8988T (cell line): ENCODE measurements around the gene FTHL17.

Source experiments
- DNase-seq: peaks from one replicate; pipeline ENCODE4 v3.0.0; 2011

FTHL17 gene

DNA sequence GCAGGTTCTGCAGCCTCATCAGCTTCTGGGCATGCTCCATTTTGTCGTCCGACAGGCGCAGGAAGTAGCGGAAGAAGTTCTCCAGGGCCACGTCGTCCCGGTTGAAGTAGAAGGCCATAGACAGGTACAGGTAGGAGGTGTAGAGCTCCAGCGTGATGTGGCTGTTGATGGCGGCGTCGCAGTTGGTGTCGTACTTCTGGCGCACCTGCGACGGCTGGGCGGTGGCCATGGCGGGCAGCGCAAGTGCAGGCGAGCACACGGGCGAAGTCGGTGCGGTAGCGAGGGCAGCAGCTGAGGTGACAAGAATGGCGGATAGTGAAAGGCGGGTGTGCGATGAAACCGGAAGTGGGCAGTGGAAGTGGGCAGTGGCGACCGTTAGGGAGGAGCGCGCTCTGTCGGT is at the start of gene FTHL17:
TSS of gene FTHL17 (minus strand) at position 317 of the 400 bp plus-strand sequence. CDS start at position 229, 88 bp downstream.
- DNase-seq, result no peak

GRCh38 chrX:31117266-31117665 is 45.4 kb upstream of the FTHL17 start:
- no peak for DNase-seq

DNA sequence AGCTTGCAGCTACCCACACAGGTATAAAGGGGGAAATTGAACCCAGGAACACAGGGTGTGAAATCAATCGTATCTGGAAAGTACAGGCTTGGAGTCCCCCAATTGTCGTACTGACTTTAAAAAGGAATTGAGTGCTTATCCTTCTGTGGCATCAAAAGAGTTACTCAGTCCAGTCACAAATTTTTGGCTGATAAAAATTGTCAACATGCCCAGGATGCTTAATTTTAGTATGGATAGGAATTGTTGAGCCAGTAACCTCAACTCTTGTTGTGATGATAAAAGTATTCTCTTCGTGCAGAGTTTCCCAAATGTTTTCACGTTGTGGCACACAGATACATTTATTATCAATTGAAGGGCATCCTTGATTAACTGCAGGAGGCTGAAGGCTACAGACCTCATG is 43.6 kb upstream of the FTHL17 start:
- DNase-seq, result no peak

- no peak for DNase-seq
Measured at GRCh38 chrX:31114858-31115257, 43.0 kb upstream of the FTHL17 start.

- no peak for DNase-seq
Measured at GRCh38 chrX:31112226-31112999, 40.6 kb upstream of the FTHL17 start.

DNA sequence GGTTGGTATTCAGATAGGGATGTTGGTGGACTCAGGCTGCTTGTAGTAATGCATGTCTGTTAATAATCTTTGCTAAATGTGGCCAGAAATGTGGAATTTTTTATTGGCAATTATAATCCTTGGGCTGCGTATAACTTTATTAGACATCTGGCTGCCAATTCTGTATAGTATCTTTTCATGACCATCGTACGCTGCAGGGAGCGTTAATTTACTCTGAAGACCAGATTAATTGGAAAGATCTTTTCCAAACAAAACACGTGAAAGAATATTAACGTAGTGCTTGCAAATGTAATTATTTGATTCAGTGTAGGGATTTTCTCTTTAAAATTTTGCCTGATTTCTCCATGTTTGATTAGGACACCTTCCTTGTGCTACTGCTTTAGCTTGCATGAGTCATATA is 38.8 kb upstream of the FTHL17 start:
- DNase-seq, result no peak

DNA sequence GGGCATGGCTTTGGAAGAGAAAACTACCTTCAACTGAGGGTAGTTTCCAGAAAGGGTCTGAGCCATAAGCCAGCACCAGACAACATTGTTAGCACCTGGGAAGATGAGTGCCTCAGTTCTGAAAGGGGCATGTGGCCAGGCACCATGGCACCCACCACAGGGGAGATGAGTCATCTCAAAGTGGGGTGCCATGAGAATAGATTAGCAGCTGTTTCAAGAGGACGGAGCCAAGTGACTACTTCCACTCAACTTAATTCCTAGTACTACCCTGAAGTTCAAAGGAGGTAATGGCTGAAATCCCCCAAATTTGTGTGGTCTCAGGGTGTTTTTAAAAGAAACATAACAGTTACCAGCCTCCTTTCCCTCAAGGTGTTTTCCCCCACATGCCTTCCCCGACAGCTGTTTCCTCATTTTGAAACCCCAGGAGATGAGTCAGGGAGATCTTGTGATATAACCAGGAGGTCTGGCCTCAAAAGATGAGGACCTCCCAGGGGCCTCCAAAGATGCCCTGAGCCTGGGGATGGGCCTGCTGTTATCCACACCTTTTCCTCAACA is 27.8 kb upstream of the FTHL17 start:
- no peak for DNase-seq

GRCh38 chrX:31098079-31098478 is 26.2 kb upstream of the FTHL17 start:
- no peak for DNase-seq

- no peak for DNase-seq
Measured at GRCh38 chrX:31093639-31093975, 21.8 kb upstream of the FTHL17 start.

- no peak for DNase-seq
Measured at GRCh38 chrX:31092970-31093638, 21.3 kb upstream of the FTHL17 start.

DNA sequence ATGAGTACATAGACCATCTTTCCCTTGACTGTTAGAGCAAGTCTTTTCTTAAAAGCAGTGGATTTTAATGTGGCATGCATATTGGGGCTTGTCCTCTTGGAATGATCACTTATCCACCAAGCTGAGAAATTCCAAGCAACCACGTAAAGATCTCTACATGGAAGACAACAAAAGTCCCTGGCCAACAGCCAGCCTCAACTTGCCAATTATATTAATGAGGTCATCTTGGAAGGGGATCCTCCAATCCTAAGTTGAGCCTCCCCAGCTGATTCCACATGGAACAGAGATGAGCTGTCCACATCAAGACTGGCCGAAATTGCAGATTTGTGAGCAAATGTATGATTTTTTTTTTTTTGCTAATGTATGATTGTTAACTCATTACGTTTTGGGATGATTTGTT is 20.6 kb upstream of the FTHL17 start:
- no peak for DNase-seq

DNA sequence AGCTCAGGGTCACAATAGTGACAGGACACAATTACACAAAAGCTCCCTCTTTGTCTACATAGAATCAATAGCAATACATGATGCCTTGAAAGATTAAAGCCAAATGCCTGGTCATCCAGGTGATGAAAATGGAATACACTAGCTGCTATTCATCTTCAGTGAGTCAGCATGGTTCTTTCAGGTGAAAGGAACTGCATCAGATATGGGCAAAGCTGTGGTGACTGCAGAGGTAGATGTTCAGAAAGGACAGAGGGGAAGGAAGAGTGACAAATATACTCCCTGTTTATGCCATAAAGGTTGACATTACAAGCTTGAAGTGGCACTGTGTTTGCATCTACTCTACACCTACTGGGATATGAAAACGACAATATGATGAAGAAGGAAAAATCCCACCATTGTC is 20.0 kb upstream of the FTHL17 start:
- DNase-seq, result no peak

DNA sequence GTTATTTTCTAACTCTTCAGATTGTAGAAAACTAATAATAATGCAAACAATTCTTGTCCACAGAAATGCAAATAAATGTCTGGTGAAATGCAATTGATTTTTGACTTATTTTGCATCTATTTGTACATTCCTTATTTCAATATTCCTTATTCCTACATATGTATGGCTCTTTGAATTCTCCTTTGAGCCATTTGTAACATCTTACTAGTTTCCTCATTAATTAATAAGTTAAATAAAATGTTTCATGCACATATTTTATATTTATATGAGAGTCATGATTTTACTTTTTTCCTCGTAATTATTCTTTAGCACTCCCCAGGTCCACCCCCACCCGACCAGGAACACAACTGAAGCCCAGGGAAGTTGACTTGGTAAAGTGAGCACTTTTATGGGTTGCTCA is 2.7 kb upstream of the FTHL17 start:
- DNase-seq, result no peak

GRCh38 chrX:31071262-31071661 is 579 bp downstream of the FTHL17 start:
- DNase-seq, result no peak

DNA sequence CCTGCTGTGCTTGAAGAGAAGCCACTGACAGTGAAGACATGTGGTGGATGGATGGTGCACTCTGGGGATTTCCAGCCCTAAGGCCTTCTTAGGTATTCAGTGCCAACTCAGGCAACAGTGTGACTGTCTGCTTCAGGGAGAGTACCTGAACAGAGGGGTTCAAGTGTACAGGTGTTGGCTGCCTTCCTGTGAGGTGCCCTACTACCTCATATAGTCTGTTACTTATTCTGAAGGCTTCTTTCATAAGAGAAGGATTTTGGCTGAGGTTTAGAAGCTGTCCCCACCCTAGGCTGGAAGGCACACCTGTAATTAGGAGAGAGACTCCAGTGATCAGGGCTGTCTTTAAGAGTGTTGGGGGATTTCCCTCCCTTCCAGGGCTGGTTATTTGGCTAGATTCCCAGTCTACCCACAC is 1.8 kb downstream of the FTHL17 start:
- DNase-seq, result no peak

GRCh38 chrX:31063114-31063513 is 8.7 kb downstream of the FTHL17 start:
- DNase-seq, result no peak

DNA sequence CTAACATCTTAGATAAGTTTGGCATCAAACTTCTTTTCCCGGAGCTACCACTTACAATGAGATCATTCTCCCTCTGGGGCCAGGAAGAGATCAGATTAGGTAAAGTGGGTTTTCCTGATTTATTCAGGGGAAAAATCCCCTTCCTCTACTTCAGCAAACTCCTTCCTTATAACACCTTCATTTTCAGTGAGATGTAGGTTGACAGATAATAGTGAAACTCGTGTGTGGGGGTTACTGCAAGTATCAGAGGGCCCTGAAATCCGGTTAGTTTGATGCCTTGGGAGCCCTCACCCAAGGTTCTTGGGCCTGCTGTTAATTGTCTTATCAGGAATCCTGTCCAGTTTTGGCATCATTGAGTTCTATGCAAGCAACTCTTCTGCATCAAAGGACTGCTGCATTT is 10.8 kb downstream of the FTHL17 start:
- no peak for DNase-seq

DNA sequence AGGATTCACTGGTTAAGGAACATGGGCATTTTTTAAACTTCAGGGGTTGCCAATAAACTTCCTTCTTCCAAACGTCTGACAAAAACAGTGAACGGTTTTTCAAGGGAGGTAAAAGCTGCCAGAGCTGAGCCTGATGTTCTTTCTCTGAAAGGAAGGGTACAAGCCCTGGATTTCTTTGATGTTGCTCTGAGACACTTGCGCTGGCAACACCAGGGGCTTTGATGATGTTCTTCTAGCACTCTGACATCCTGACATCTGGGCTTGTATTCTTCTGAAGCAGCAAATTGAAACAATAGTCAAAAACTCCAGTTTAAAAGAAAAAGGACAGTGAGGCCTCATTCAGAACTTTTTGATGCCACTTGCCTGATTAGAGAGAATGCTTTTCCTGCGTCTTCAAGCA is 11.8 kb downstream of the FTHL17 start:
- DNase-seq, result no peak

- DNase-seq, result no peak
Measured at GRCh38 chrX:31058284-31058683, 13.6 kb downstream of the FTHL17 start.

DNA sequence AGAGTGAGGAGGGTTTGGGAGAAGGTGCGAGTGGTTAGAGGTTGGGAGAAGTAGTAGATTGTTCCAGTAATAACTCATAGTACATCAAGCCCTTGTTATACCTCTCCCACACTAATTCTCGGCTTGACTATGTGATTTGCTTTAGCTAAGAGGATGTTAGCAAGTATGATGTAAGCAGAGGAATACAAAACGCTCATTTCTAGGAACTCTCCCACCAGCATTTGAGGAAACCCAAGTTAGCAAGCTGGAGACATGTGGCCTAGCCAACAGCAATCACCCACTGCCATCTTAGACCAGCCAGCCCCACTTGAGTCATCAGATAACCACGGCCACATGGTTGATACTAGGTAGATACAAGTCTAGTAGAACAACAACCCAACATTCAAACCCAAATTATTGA is 14.2 kb downstream of the FTHL17 start:
- no peak for DNase-seq

DNA sequence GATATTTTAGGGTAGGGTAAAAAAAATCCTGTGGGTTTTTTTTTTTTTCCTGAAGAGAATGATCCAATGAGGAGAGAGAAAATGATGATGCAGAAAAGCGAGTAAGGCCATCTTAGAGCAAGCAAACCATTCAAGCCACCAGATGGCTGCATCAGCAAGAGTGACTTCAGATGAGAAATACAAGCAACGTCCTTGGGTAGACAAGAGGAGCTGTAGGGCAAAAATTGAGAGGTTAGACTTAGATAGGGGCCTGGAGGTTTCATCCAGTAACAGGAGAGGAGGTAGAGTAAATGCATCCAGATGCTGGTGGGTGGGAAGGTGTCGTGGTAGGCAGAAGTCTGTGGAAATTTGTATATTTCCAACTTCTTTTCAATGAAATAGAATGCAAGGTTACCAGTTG is 14.6 kb downstream of the FTHL17 start:
- no peak for DNase-seq

GRCh38 chrX:31053621-31054020 is 18.2 kb downstream of the FTHL17 start:
- no peak for DNase-seq

GRCh38 chrX:31039327-31039711 is 32.5 kb downstream of the FTHL17 start:
- no peak for DNase-seq

- no peak for DNase-seq
Measured at GRCh38 chrX:31038575-31039326, 33.1 kb downstream of the FTHL17 start.
